HG02571 (cell line): ENCODE results near the gene TCEA2.

Experiments
- ATAC-seq: cut with Tn5 transposase; IDR thresholded peaks from one replicate; pipeline ENCODE4 v1.9.1; 2021; ENCODE audit warnings: mild to moderate bottlenecking, moderate library complexity; ENCODE audit not compliant: unreplicated experiment

TCEA2 gene

GRCh38 chr20:64119301-64119680, 56.3 kb downstream of the TCEA2 start:
- ATAC-seq: no peak

DNA sequence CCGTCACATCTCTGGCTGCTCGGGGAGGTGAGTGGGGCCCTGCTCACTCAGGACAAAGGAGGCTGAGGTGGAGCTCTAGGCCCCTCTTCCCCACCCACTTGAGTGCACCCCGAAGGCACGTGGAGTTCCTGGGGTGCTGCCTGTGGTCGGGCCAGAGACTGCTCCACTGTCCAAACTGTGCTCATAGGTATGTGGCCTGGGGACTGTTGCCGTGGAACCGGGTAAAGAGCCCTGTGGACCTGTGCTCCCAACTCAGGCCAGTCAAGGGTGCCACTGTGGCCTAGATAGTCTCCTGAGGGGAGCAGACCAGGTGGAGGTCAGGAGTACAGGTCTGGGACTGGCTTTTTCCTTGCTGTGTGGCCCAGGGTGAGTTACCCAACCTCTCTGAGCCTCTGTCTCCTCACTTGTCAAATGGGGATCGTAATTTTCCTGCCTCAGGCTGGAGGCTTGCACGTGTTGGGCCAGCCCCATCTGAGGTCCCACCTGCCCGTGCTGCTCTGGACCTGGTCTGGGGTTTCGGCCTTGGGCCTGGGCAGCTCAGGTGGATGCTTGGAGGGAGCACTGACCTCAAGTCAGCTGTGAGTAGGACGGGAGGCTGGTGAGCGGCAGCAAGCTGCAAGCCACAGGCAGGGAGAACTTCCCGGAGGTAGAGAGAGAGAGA, 56.8 kb downstream of the TCEA2 start:
- no peak for ATAC-seq

GRCh38 chr20:64121586-64121985, 58.6 kb downstream of the TCEA2 start:
- no peak for ATAC-seq
